Tibial nerve (tissue), 4 donors: ENCODE data around the gene NPB. TPM values are rescaled to one million over a fixed set of nuclear protein-coding genes. Genes with fewer than 3 reads are reported as not detected.

Experiments
- DNase-seq, 2 donors: peaks; one replicate each; pipeline ENCODE4 v3.0.0-alpha.2; 2019; ENCODE audit warnings: low spot score in 2 of 2
- H3K27ac ChIP-seq, 4 donors: fragments of 200-600 bp; sonication (generic) in 3 of 4; one replicate each; pipeline ENCODE4 v1.5.1; 2017 to 2019; ENCODE audit warnings: mild to moderate bottlenecking in 1 of 4
- H3K27me3 ChIP-seq, 2 donors: fragments of 200-600 bp; sonication (generic) in 1 of 2; one replicate each; pipeline versions ENCODE4 v1.5.1 to v1.6.0; 2017 to 2019
- H3K36me3 ChIP-seq, 3 donors: fragments of 200-600 bp; sonication (generic); one replicate each; pipeline ENCODE4 v1.5.1; 2018 to 2019
- H3K4me1 ChIP-seq, 4 donors: fragments of 200-600 bp; sonication (generic) in 3 of 4; one replicate each; pipeline ENCODE4 v1.5.1; 2017 to 2019
- H3K4me3 ChIP-seq, 4 donors: fragments of 200-600 bp; sonication (generic) in 3 of 4; one replicate each; pipeline ENCODE4 v1.5.1; 2017 to 2019; ENCODE audit warnings: mild to moderate bottlenecking in 1 of 4, moderate library complexity in 1 of 4
- H3K9me3 ChIP-seq, 4 donors: fragments of 200-600 bp; sonication (generic) in 3 of 4; one replicate each; pipeline ENCODE4 v1.5.1; 2017 to 2019
- CTCF ChIP-seq, 5 experiments: fragments of 200-600 bp in 3 of 5; fragments of 450-650 bp in 2 of 5; sonication (generic) in 3 of 5; IDR thresholded peaks; one replicate each; pipeline ENCODE4 v1.5.1; 2016 to 2019; ENCODE audit warnings: antibody characterized with exemption in 5 of 5, mild to moderate bottlenecking in 3 of 5, moderate library complexity in 2 of 5
- EP300 ChIP-seq, 2 donors: sonication (generic); formaldehyde crosslinking; IDR thresholded peaks; one replicate each; pipeline ENCODE4 v1.6.1; 2017; ENCODE audit warnings: antibody characterized with exemption in 2 of 2, mild to moderate bottlenecking in 1 of 2
- POLR2A ChIP-seq, 2 donors: fragments of 450-650 bp; IDR thresholded peaks; one replicate each; pipeline ENCODE4 v1.6.1; 2017; ENCODE audit warnings: antibody characterized with exemption in 2 of 2, mild to moderate bottlenecking in 2 of 2, moderate library complexity in 2 of 2
- WGBS, 2 donors: methylation state at CpG; one replicate each; pipeline ENCODE4 v1.1.5; 2018; 5-methylcytosine and 5-hydroxymethylcytosine counted together
- total RNA-seq, 4 donors: library from RNA; depleted of rRNA; stranded (reverse); fragments of >200 nt; gene quantifications; one replicate each; pipeline ENCODE4 v1.1.0, GENCODE V29; 2016

NPB gene
- total RNA-seq, 4 donors from 2014 or later, result 4.2 to 8.7 (median 5.4) TPM; not detected in 1

- Histone ChIP-seq H3K27me3 (peaks cover 0 to 8% of the 10 kb centered on the region in 2 donors), H3K4me1 (peaks cover 0 to 21% (median 9%) of the 10 kb centered on the region in 4 donors), H3K4me3 (no peak overlapping the region), H3K27ac (no peak overlapping the region), H3K9me3 (no peaks in the 10 kb centered on the region), H3K36me3 (peaks cover 2 to 76% (median 4%) of the 10 kb centered on the region in 3 donors)
- WGBS, 2 donors, result 84 to 90% methylated on average over 18 of the region's 19 CpGs
- TF ChIP-seq EP300 (IDR thresholded peaks at IDR 0.05) (no peak), POLR2A (IDR thresholded peaks at IDR 0.05) (no peak), CTCF (IDR thresholded peaks at IDR 0.05) (no peak)
- no peak for DNase-seq
Measured at GRCh38 chr17:81898029-81898866, 3.8 kb upstream of the NPB start.

- Histone ChIP-seq H3K27me3 (peaks cover 0 to 8% of the 10 kb centered on the region in 2 donors), H3K9me3 (no peaks in the 10 kb centered on the region), H3K4me1 (peaks cover 0 to 18% (median 9%) of the 10 kb centered on the region in 4 donors), H3K36me3 (peaks cover 2 to 78% (median 4%) of the 10 kb centered on the region in 3 donors), H3K4me3 (no peak overlapping the region), H3K27ac (no peak overlapping the region)
- WGBS, 2 donors, result 94 to 97% methylated on average over 8 to 9 of the region's 9 CpGs
- DNase-seq, result no peak
- TF ChIP-seq EP300 (IDR thresholded peaks at IDR 0.05), result no peak
- no peak for TF ChIP-seq CTCF (IDR thresholded peaks at IDR 0.05)
- no peak for TF ChIP-seq POLR2A (IDR thresholded peaks at IDR 0.05)
Measured at GRCh38 chr17:81898885-81899284, 3.2 kb upstream of the NPB start.

- H3K4me3 ChIP-seq, result no peak overlapping the region
- H3K27me3 ChIP-seq, result peaks cover 0 to 8% of the 10 kb centered on the region in 2 donors
- TF ChIP-seq EP300 (IDR thresholded peaks at IDR 0.05) (no peak), CTCF (IDR thresholded peaks at IDR 0.05) (no peak), POLR2A (IDR thresholded peaks at IDR 0.05) (no peak)
- peaks cover 0 to 18% (median 9%) of the 10 kb centered on the region in 4 donors for H3K4me1 ChIP-seq
- DNase-seq, result no peak
- H3K9me3 ChIP-seq, result no peaks in the 10 kb centered on the region
- H3K27ac ChIP-seq, result no peak overlapping the region
- 90 to 94% methylated on average over 18 to 21 of the region's 22 CpGs for WGBS, 2 donors
- peaks cover 2 to 78% (median 4%) of the 10 kb centered on the region in 3 donors for H3K36me3 ChIP-seq
Measured at GRCh38 chr17:81899514-81900166, 2.4 kb upstream of the NPB start.

- peaks cover 0 to 8% of the 10 kb centered on the region in 2 donors for H3K27me3 ChIP-seq
- H3K9me3 ChIP-seq, result no peaks in the 10 kb centered on the region
- H3K36me3 ChIP-seq, result peaks cover 2 to 78% (median 4%) of the 10 kb centered on the region in 3 donors
- H3K4me1 ChIP-seq, result peaks cover 0 to 18% (median 9%) of the 10 kb centered on the region in 4 donors
- no peak overlapping the region for H3K27ac ChIP-seq
- H3K4me3 ChIP-seq, result no peak overlapping the region
- 61 to 75% methylated on average over 9 to 18 of the region's 18 CpGs for WGBS, 2 donors
- TF ChIP-seq CTCF (IDR thresholded peaks at IDR 0.05) (no peak), EP300 (IDR thresholded peaks at IDR 0.05) (no peak), POLR2A (IDR thresholded peaks at IDR 0.05) (no peak)
- DNase-seq, result no peak
Measured at GRCh38 chr17:81900181-81900820, 1.7 kb upstream of the NPB start.
